OCI-LY3 (cell line): Measurements from ENCODE around the gene SLC19A1.
A peak's percentile ranks its signal among the peaks of the same experiment; 100 is the strongest.

Experiments used
- H2AFZ ChIP-seq: fragments of 200-600, 300-600 bp; shearing (Covaris generic); 2 replicates; pipeline ENCODE4 v1.6.0; 2014; ENCODE audit warnings: antibody characterized with exemption, low read depth, low read length
- H3K27ac ChIP-seq: fragments of 200-600, 300-600 bp; sonication (generic); 2 replicates; pipeline ENCODE4 v1.5.1; 2014; ENCODE audit warnings: mild to moderate bottlenecking, low read length, moderate library complexity, mixed read lengths
- H3K27me3 ChIP-seq: fragments of 200-600, 300-600 bp; sonication (generic); 2 replicates; pipeline ENCODE4 v1.6.1; 2014; ENCODE audit warnings: low read depth, low read length, mixed read lengths
- H3K36me3 ChIP-seq: fragments of 200-600, 300-600 bp; sonication (generic); replicated peaks from 2 replicates; pipeline ENCODE3; 2014; ENCODE audit warnings: low read depth, low read length, mixed read lengths
- H3K4me1 ChIP-seq: fragments of 300-600, 200-600 bp; sonication (generic); 2 replicates; pipeline ENCODE4 v1.6.1; 2014; ENCODE audit warnings: low read length, mixed read lengths
- H3K4me2 ChIP-seq: fragments of 200-600, 300-600 bp; sonication (generic); 2 replicates; pipeline ENCODE4 v1.6.1; 2014; ENCODE audit warnings: low read length, mixed read lengths
- H3K4me3 ChIP-seq: fragments of 300-600, 200-600 bp; sonication (generic); 2 replicates; pipeline ENCODE4 v1.5.1; 2014; ENCODE audit warnings: antibody characterized with exemption, mild to moderate bottlenecking, low read length, moderate library complexity
- H3K79me2 ChIP-seq: fragments of 300-600, 200-600 bp; shearing (Covaris generic); 2 replicates; pipeline ENCODE4 v1.6.1; 2014; ENCODE audit warnings: mild to moderate bottlenecking, low read length, mixed read lengths
- H3K9ac ChIP-seq: fragments of 300-600, 200-600 bp; shearing (Covaris generic); 2 replicates; pipeline ENCODE4 v1.6.0; 2014; ENCODE audit warnings: mild to moderate bottlenecking, low read length, moderate library complexity
- H3K9me3 ChIP-seq: fragments of 200-600, 300-600 bp; shearing (Covaris generic); 2 replicates; pipeline ENCODE4 v1.6.1; 2014; ENCODE audit warnings: low read length, mixed read lengths; ENCODE audit not compliant: insufficient read depth
- H4K20me1 ChIP-seq: fragments of 200-600, 300-600 bp; sonication (generic); 2 replicates; pipeline ENCODE4 v1.6.1; 2016; ENCODE audit warnings: low read length, mixed read lengths; ENCODE audit not compliant: insufficient read depth
- EZH2phosphoT487 ChIP-seq: fragments of 200-600 bp; shearing (Covaris generic); IDR thresholded peaks from 2 replicates; pipeline ENCODE4 v1.6.1; 2018; ENCODE audit warnings: antibody characterized with exemption, mixed run types, low read depth
- TF ChIP-seq, protein P1 (sequence below): fragments of 200-600, 300-600 bp; sonication (generic); IDR thresholded peaks from 2 replicates; pipeline ENCODE4 v1.5.1; 2014; ENCODE audit warnings: antibody characterized with exemption, low read length, low read depth

Gene SLC19A1

DNA sequence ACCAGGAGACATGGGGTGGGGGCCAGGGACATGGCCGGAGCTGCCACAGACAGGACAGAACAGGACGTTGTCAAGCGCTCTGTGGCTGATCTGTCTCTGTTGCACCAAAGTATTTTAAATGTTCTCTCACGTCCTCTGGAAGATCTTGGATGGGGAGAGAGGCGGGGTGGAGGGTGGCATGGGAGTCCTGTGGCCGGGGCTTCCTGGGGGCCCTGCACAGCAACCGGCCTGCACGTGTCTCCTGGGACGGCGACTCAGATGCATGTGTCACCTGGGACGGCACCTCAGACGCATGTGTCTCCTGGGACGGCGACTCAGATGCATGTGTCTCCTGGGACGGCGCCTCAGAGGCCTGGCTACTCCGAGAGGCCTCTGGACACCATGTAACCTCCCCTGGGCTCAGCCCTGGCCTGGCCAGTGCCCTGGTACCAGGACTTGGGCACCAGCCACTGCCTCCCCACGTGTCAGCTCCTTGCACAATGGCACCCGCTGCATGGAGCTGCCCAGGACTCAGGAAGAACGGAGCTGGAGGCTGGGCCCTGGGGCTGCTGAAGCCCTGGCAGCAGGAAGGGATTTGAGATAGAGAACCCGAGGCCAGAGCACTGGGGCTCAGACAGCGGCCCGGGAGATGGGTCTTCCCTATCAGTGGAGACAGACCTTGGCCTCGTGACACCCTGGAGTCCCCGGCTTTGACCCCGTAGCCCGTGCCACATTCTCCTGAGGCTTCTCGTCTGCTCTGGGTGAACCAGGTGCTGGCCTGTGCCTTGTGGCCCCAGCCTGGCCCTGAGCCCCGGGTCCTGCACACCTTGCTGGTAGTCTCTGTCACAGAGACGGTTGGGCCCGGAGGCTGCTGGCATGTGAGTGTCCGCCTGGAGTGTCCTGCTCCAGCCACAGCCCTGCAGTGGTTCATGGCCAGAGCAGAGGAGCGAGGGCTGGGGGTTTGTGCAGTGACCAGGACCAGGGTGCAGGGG lies 14.7 kb upstream of the SLC19A1 start:
- Histone ChIP-seq H3K36me3 (no peaks in the 10 kb centered on the region), H3K27ac (no peak overlapping the region), H3K79me2 (no peaks in the 10 kb centered on the region), H2AFZ (no peak overlapping the region), H3K9ac (no peak overlapping the region), H3K9me3 (no peaks in the 10 kb centered on the region), H3K4me2 (peak overlapping the region; percentile 95), H3K4me3 (peak overlapping the region; percentile 82), H3K4me1 (peaks cover 8% of the 10 kb centered on the region), H3K27me3 (no peaks in the 10 kb centered on the region), H4K20me1 (no peaks in the 10 kb centered on the region)
- TF ChIP-seq, protein P1, sequence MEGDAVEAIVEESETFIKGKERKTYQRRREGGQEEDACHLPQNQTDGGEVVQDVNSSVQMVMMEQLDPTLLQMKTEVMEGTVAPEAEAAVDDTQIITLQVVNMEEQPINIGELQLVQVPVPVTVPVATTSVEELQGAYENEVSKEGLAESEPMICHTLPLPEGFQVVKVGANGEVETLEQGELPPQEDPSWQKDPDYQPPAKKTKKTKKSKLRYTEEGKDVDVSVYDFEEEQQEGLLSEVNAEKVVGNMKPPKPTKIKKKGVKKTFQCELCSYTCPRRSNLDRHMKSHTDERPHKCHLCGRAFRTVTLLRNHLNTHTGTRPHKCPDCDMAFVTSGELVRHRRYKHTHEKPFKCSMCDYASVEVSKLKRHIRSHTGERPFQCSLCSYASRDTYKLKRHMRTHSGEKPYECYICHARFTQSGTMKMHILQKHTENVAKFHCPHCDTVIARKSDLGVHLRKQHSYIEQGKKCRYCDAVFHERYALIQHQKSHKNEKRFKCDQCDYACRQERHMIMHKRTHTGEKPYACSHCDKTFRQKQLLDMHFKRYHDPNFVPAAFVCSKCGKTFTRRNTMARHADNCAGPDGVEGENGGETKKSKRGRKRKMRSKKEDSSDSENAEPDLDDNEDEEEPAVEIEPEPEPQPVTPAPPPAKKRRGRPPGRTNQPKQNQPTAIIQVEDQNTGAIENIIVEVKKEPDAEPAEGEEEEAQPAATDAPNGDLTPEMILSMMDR = no peak
- TF ChIP-seq EZH2phosphoT487 = no peak

- H3K27ac ChIP-seq = no peak overlapping the region
- H3K27me3 ChIP-seq = no peaks in the 10 kb centered on the region
- TF ChIP-seq, protein P1 = no peak
- no peak for TF ChIP-seq EZH2phosphoT487
- H3K9ac ChIP-seq = peak overlapping the region; percentile 78; the same call in 1 of the 2 replicates
- H2AFZ ChIP-seq = peak overlapping the region; percentile 90; the same call in 1 of the 2 replicates
- no peaks in the 10 kb centered on the region for H4K20me1 ChIP-seq
- peak overlapping the region; percentile 95 for H3K4me2 ChIP-seq
- no peaks in the 10 kb centered on the region for H3K36me3 ChIP-seq
- no peaks in the 10 kb centered on the region for H3K9me3 ChIP-seq
- peaks cover 15% of the 10 kb centered on the region for H3K4me1 ChIP-seq
- peak overlapping the region; percentile 82 for H3K4me3 ChIP-seq
- H3K79me2 ChIP-seq = no peaks in the 10 kb centered on the region
Observed at GRCh38 chr21:45556302-45556644, 14.0 kb upstream of the SLC19A1 start.

- H3K9ac ChIP-seq = peak overlapping the region; percentile 78
- peak overlapping the region; percentile 82 for H3K4me3 ChIP-seq
- H3K36me3 ChIP-seq = no peaks in the 10 kb centered on the region
- no peaks in the 10 kb centered on the region for H3K79me2 ChIP-seq
- H3K4me1 ChIP-seq = peaks cover 19% of the 10 kb centered on the region
- no peaks in the 10 kb centered on the region for H3K27me3 ChIP-seq
- H2AFZ ChIP-seq = peak overlapping the region; percentile 90; the same call in 1 of the 2 replicates
- no peaks in the 10 kb centered on the region for H4K20me1 ChIP-seq
- H3K4me2 ChIP-seq = peak overlapping the region; percentile 95
- H3K9me3 ChIP-seq = no peaks in the 10 kb centered on the region
- TF ChIP-seq, protein P1 = peak; percentile 68
- no peak for TF ChIP-seq EZH2phosphoT487
- H3K27ac ChIP-seq = no peak overlapping the region
Observed at GRCh38 chr21:45555557-45556301, 13.5 kb upstream of the SLC19A1 start.

DNA sequence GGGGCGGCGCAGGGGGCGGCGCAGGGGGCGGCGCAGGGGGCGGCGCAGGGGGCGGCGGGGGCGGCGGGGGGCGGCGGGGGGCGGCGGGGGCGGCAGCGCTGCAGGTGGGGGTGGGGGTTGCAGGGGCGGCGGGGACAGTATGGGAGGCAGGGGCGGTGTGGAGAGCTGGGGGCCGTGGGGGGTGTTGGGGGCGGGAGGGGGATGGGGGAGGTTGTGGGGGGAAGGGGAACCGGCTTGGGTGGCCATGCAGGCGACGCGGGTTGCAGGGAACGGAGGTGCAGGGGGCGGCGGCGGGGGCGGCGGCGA lies 13.0 kb upstream of the SLC19A1 start:
- Histone ChIP-seq H3K4me3 (peak overlapping the region; percentile 82), H3K27me3 (0 out of 2 replicates have a peak, but pooled peaks cover 1% of the 10 kb centered on the region), H3K4me2 (peak overlapping the region; percentile 95), H3K36me3 (no peaks in the 10 kb centered on the region), H4K20me1 (no peaks in the 10 kb centered on the region), H2AFZ (no peak overlapping the region), H3K27ac (no peak overlapping the region), H3K4me1 (peaks cover 24% of the 10 kb centered on the region), H3K9me3 (no peaks in the 10 kb centered on the region), H3K9ac (0 out of 2 replicates have a peak overlapping the region, but pooled peaks have one; percentile 78), H3K79me2 (no peaks in the 10 kb centered on the region)
- no peak for TF ChIP-seq EZH2phosphoT487
- TF ChIP-seq, protein P1 = no peak
